GM10248 (cell line): ENCODE data around the gene ADCY4.

Experiments
- CTCF ChIA-PET: fragments of 300-600 bp; sonication (Branson Sonifier 250); formaldehyde crosslinking; extraction: SDS; loops from one replicate; lab custom pipeline; 2021; ENCODE audit warnings: antibody characterized with exemption; lab: Yijun Ruan, JAX
- POLR2A ChIA-PET: fragments of 350-650 bp; sonication (Branson Sonifier 250); formaldehyde crosslinking; extraction: SDS; loops from one replicate; lab custom pipeline; 2020; ENCODE audit warnings: antibody characterized with exemption; lab: Yijun Ruan, JAX
- DNase-seq: peaks from one replicate; pipeline ENCODE4 v3.0.0; 2012; ENCODE audit errors: extremely low spot score
- CTCF ChIP-seq: IDR thresholded peaks from 2 replicates; pipeline ENCODE4 v1.5.1; 2012; ENCODE audit warnings: mild to moderate bottlenecking, low read depth; ENCODE audit errors: extremely low read depth, missing control alignments, control extremely low read depth

The ADCY4 gene

GRCh38 chr14:24368212-24368561 is 33.3 kb upstream of the ADCY4 start:
- ChIA-PET POLR2A (no interaction called here), CTCF (interaction anchor here (0.6 to 1.4 kb wide), 2 partner anchors 18 to 34 kb away, joined by 3 read pairs; no protein-coding TSS in a partner anchor)
- peak; percentile 41 for DNase-seq
- no peak for TF ChIP-seq CTCF

- no peak for TF ChIP-seq CTCF
- ChIA-PET CTCF (interaction anchor here (0.6 to 1.4 kb wide), 2 partner anchors 18 to 34 kb away, joined by 3 read pairs; no protein-coding TSS in a partner anchor), POLR2A (no interaction called here)
- peak; percentile 82 for DNase-seq
Observed at GRCh38 chr14:24367514-24368211, 32.8 kb upstream of the ADCY4 start, which contains the start of gene NFATC4. Gene NFATC4 (plus strand): TSS chr14:24368184. CDS start chr14:24368341, 157 bp downstream.

- POLR2A ChIA-PET, result interaction anchor here (1.0 kb wide), 1 partner anchor 9 kb away, joined by 3 read pairs; no protein-coding TSS in a partner anchor
- no peak for TF ChIP-seq CTCF
- CTCF ChIA-PET, result interaction anchor here (1.0 to 2.3 kb wide), 14 partner anchors 10 to 70 kb away, joined by 3 to 53 read pairs (median 6); partner anchors contain the start of genes CBLN3, CIDEB, KHNYN and RIPK3
- peak; percentile 91 for DNase-seq
Observed at GRCh38 chr14:24366721-24367513, 32.0 kb upstream of the ADCY4 start.

GRCh38 chr14:24366413-24366720 is 31.5 kb upstream of the ADCY4 start:
- ChIA-PET POLR2A (interaction anchor here (1.0 kb wide), 1 partner anchor 8 kb away, joined by 3 read pairs; no protein-coding TSS in a partner anchor), CTCF (interaction anchor here (1.0 to 2.3 kb wide), 15 partner anchors 9 to 71 kb away, joined by 3 to 53 read pairs (median 6); partner anchors contain the start of genes CBLN3, CIDEB, KHNYN and RIPK3)
- no peak for DNase-seq

GRCh38 chr14:24365600-24366412 is 30.9 kb upstream of the ADCY4 start:
- ChIA-PET POLR2A (interaction anchor here (1.0 kb wide), 1 partner anchor 8 kb away, joined by 3 read pairs; no protein-coding TSS in a partner anchor), CTCF (interaction anchor here (0.7 to 2.3 kb wide), 20 partner anchors 9 to 73 kb away, joined by 3 to 53 read pairs (median 4); partner anchors contain the start of genes CBLN3, CIDEB, DHRS1 and KHNYN)
- peak; percentile 71 for DNase-seq
- TF ChIP-seq CTCF, result peak; percentile 67

More at GRCh38 chr14:24366413-24366720, 31.5 kb upstream of the ADCY4 start:
- no peak for TF ChIP-seq CTCF
